GM04503 (cell line): ENCODE data around the gene RPA1.
"Not testable (repeated sequence)": the region's sequence is repeated elsewhere in the genome, so short reads cannot be mapped to it uniquely, and the experiment has no call there.

Source experiments
- DNase-seq: peaks from one replicate; pipeline ENCODE4 v3.0.0-alpha.2; 2012; ENCODE audit warnings: low read depth

The RPA1 gene

GRCh38 chr17:1820528-1821252, 9.1 kb upstream of the RPA1 start:
- DNase-seq, result no peak

GRCh38 chr17:1829216-1829591, 601 bp upstream of the RPA1 start:
- no peak for DNase-seq

GRCh38 chr17:1830288-1830687, 483 bp downstream of the RPA1 start:
- no peak for DNase-seq

- DNase-seq, result no peak
These were observed 4.8 kb downstream of the RPA1 start for GRCh38 chr17:1834380-1835149.

GRCh38 chr17:1839516-1839915, 9.7 kb downstream of the RPA1 start:
- no peak for DNase-seq

- no peak for DNase-seq
These were observed 14.1 kb downstream of the RPA1 start for GRCh38 chr17:1843947-1844346.

GRCh38 chr17:1847191-1847590, 17.4 kb downstream of the RPA1 start:
- DNase-seq, result no peak

- DNase-seq, result no peak
These were observed 22.5 kb downstream of the RPA1 start for GRCh38 chr17:1852327-1852726.

- DNase-seq, result no peak
These were observed 23.9 kb downstream of the RPA1 start for GRCh38 chr17:1853698-1854097.

GRCh38 chr17:1856462-1856861, 26.7 kb downstream of the RPA1 start:
- not testable (repeated sequence) for DNase-seq

- no peak for DNase-seq
These were observed 31.2 kb downstream of the RPA1 start for GRCh38 chr17:1860978-1861377.

GRCh38 chr17:1861391-1862010, 31.7 kb downstream of the RPA1 start:
- DNase-seq, result no peak

GRCh38 chr17:1865252-1866037, 35.6 kb downstream of the RPA1 start:
- no peak for DNase-seq

- DNase-seq, result no peak
These were observed 37.5 kb downstream of the RPA1 start for GRCh38 chr17:1867307-1867706.

- DNase-seq, result no peak
These were observed 38.3 kb downstream of the RPA1 start for GRCh38 chr17:1868090-1868489.

GRCh38 chr17:1870592-1870991, 40.8 kb downstream of the RPA1 start:
- DNase-seq, result no peak

- no peak for DNase-seq
These were observed 42.0 kb downstream of the RPA1 start for GRCh38 chr17:1871756-1872155.

- DNase-seq, result no peak
These were observed 42.4 kb downstream of the RPA1 start for GRCh38 chr17:1872254-1872653.

- DNase-seq, result no peak
These were observed 43.2 kb downstream of the RPA1 start for GRCh38 chr17:1872976-1873375.

- DNase-seq, result no peak
These were observed 43.6 kb downstream of the RPA1 start for GRCh38 chr17:1873418-1873817.

- DNase-seq, result no peak
These were observed 45.8 kb downstream of the RPA1 start for GRCh38 chr17:1875597-1875996.

GRCh38 chr17:1878419-1879121, 48.8 kb downstream of the RPA1 start:
- no peak for DNase-seq
